HepG2 (cell line): ENCODE data around the gene CCDC93. TPM values are rescaled to one million over a fixed set of nuclear protein-coding genes. Genes with fewer than 3 reads are reported as not detected.
A peak's percentile ranks its signal among the peaks of the same experiment; 100 is the strongest.

Experiments
- CBX2 ChIP-seq, 2 experiments: fragments of 200-600 bp in 1 of 2; sonication (generic); formaldehyde crosslinking in 1 of 2; IDR thresholded peaks; 2 replicates each; pipeline versions ENCODE4 v1.7.0 to v1.8.1; 2018 to 2022; ENCODE audit warnings: low read depth in 2 of 2, low read length in 1 of 2, mild to moderate bottlenecking in 1 of 2, missing genetic modification reagents in 1 of 2
- FOSL2 ChIP-seq: sonication (generic); formaldehyde crosslinking; IDR thresholded peaks from 2 replicates; pipeline ENCODE4 v1.4.0; 2020; ENCODE audit warnings: missing genetic modification reagents
- HCFC1 ChIP-seq: fragments of 150-350 bp; IDR thresholded peaks from 2 replicates; pipeline ENCODE4 v1.6.1; 2014; ENCODE audit warnings: low read depth, low read length
- HNRNPUL1 ChIP-seq: fragments of 200-400 bp; formaldehyde crosslinking; IDR thresholded peaks from 2 replicates; pipeline ENCODE4 v1.6.1; 2017; ENCODE audit warnings: low read depth, mild to moderate bottlenecking, low read length, moderate library complexity
- KAT7 ChIP-seq: IDR thresholded peaks from 2 replicates; pipeline ENCODE4 v1.6.1; 2018; ENCODE audit warnings: borderline replicate concordance, missing compliant biosample characterization
- KDM2A ChIP-seq: sonication (generic); formaldehyde crosslinking; IDR thresholded peaks from 2 replicates; pipeline ENCODE4 v1.4.0; 2020; ENCODE audit warnings: low read depth, missing genetic modification reagents, borderline replicate concordance
- KDM5A ChIP-seq: fragments of 200-600 bp; sonication (generic); IDR thresholded peaks from 2 replicates; pipeline ENCODE4 v1.7.0; 2018; ENCODE audit warnings: antibody characterized with exemption, mild to moderate bottlenecking, low read length, borderline replicate concordance
- KLF9 ChIP-seq: IDR thresholded peaks from 2 replicates; pipeline ENCODE4 v1.6.1; 2016; ENCODE audit warnings: low read depth
- NCOA1 ChIP-seq: sonication (generic); formaldehyde crosslinking; IDR thresholded peaks from 2 replicates; pipeline ENCODE4 v1.9.0; 2021; ENCODE audit warnings: missing genetic modification reagents
- PRMT3 ChIP-seq: sonication (generic); formaldehyde crosslinking; IDR thresholded peaks from 2 replicates; pipeline ENCODE4 v1.8.1; 2022; ENCODE audit warnings: low read depth, mild to moderate bottlenecking, moderate library complexity, missing genetic modification reagents, borderline replicate concordance
- REL ChIP-seq: sonication (generic); formaldehyde crosslinking; conservative IDR thresholded peaks from 2 replicates; pipeline ENCODE4 v1.8.0; 2022; ENCODE audit warnings: mild to moderate bottlenecking, missing genetic modification reagents, moderate library complexity
- RXRB ChIP-seq: IDR thresholded peaks from 2 replicates; pipeline ENCODE4 v1.6.1; 2016; ENCODE audit warnings: borderline replicate concordance, missing genetic modification reagents, missing compliant biosample characterization
- SNAI1 ChIP-seq: sonication (generic); formaldehyde crosslinking; IDR thresholded peaks from 2 replicates; pipeline ENCODE4 v1.5.0; 2020; ENCODE audit warnings: mild to moderate bottlenecking, missing genetic modification reagents, borderline replicate concordance
- STAG1 ChIP-seq: sonication (generic); formaldehyde crosslinking; IDR thresholded peaks from 2 replicates; pipeline ENCODE4 v1.4.0; 2020; ENCODE audit warnings: missing genetic modification reagents
- ZNF30 ChIP-seq: sonication (generic); formaldehyde crosslinking; IDR thresholded peaks from 2 replicates; pipeline ENCODE4 v1.5.0; 2020; ENCODE audit warnings: mild to moderate bottlenecking, missing genetic modification reagents
- polyA plus RNA-seq, 8 experiments: library from polyadenylated mRNA; depleted of rRNA in 3 of 8; stranded (reverse) in 7 of 8; unstranded in 1 of 8; fragments of >200 nt; fragmentation: Illumina TruSeq in 4 of 8; extraction: Trizol in 4 of 8; gene quantifications; 2 replicates each; pipeline versions ENCODE4 v1.2.1 to v1.2.3, GENCODE V29; 2011 to 2016; ENCODE audit warnings: low read depth in 4 of 8, missing spikeins in 1 of 8, mixed read lengths in 1 of 8; ENCODE audit not compliant: insufficient read depth in 1 of 8
- total RNA-seq, 5 experiments: library from RNA; depleted of rRNA; stranded (reverse); fragments of >200 nt; fragmentation: Illumina TruSeq; extraction: Trizol; gene quantifications; 2 replicates each; pipeline ENCODE4 v1.2.3, GENCODE V29; 2016; ENCODE audit warnings: low read depth in 1 of 5
- TF ChIP-seq, protein P1 (sequence below): sonication (generic); formaldehyde crosslinking; IDR thresholded peaks from 2 replicates; pipeline ENCODE4 v1.4.0; 2020; ENCODE audit warnings: mild to moderate bottlenecking, missing genetic modification reagents
- TF ChIP-seq, protein P2 (sequence below): sonication (generic); formaldehyde crosslinking; conservative IDR thresholded peaks from 2 replicates; pipeline ENCODE4 v1.4.0; 2020; ENCODE audit warnings: missing genetic modification reagents
- TF ChIP-seq, protein P3 (sequence below): sonication (generic); formaldehyde crosslinking; IDR thresholded peaks from 2 replicates; pipeline ENCODE4 v1.8.1; 2023; ENCODE audit warnings: mild to moderate bottlenecking, inconsistent platforms, moderate library complexity, missing genetic modification reagents, borderline replicate concordance
- TF ChIP-seq, protein P4 (sequence below): sonication (generic); formaldehyde crosslinking; IDR thresholded peaks from 2 replicates; pipeline ENCODE4 v1.5.1; 2020; ENCODE audit warnings: missing genetic modification reagents, mild to moderate bottlenecking, borderline replicate concordance
- TF ChIP-seq, protein P5 (sequence below): sonication (generic); formaldehyde crosslinking; IDR thresholded peaks from 2 replicates; pipeline ENCODE4 v1.4.0; 2020; ENCODE audit warnings: mild to moderate bottlenecking, missing genetic modification reagents
- TF ChIP-seq, protein P6 (sequence below): sonication (generic); formaldehyde crosslinking; IDR thresholded peaks from 2 replicates; pipeline ENCODE4 v1.5.1; 2020; ENCODE audit warnings: missing genetic modification reagents, mild to moderate bottlenecking, borderline replicate concordance
- TF ChIP-seq, protein P7 (sequence below): sonication (generic); formaldehyde crosslinking; IDR thresholded peaks from 2 replicates; pipeline ENCODE4 v1.5.0; 2020; ENCODE audit warnings: missing genetic modification reagents, mild to moderate bottlenecking, borderline replicate concordance

CCDC93 gene
- total and polyA plus RNA-seq, 2 of the 13 experiments (the other 11 are each of a cell fraction or from before 2014, with no cell fraction given): 37.2 to 53.2 TPM

DNA sequence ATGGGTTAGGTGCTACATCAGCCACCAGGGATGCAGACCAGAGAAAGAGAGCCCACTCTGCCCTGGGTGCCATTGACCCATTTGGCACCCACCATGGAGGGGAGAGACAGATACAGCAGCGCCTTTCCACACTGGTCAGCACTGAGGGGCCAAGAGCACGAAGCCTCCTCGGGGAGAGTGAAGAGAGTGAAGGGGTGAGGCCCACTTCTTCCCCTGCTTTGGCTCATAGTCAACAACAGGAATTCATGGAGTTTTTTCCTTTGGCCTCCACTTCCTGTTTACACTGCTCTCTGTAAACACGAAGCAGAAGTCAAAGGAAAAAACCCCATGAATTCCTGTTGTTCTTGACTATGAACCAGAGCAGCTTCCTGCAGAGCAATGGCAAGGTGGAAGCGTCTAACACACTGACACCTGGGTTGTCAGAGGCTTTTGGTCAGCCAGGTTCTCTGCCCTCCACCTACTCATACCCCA, 80.0 kb downstream of the CCDC93 start (continued):
- TF ChIP-seq HNRNPUL1 (no peak), FOSL2 (CRISPR knock-in tag) (peak; percentile 27; the same call in 1 of the 2 replicates), HCFC1 (no peak), STAG1 (no peak), CBX2 (IDR thresholded peaks at IDR 0.05; ENCODE audit: low read depth, low read length) (no peak), CBX2 (CRISPR knock-in tag; IDR thresholded peaks at IDR 0.05; ENCODE audit: low read depth) (no peak), NCOA1 (CRISPR knock-in tag) (no peak), ZNF30 (no peak), REL (CRISPR knock-in tag) (no peak), KDM2A (CRISPR knock-in tag) (0 out of 2 replicates have a peak, but pooled peaks have one; percentile 38), KDM5A (no peak), PRMT3 (no peak), RXRB (peak; percentile 63; the same call in 1 of the 2 replicates), KLF9 (CRISPR knock-in tag) (no peak), SNAI1 (CRISPR knock-in tag) (no peak), KAT7 (CRISPR knock-in tag) (no peak)
- TF ChIP-seq, protein P1, sequence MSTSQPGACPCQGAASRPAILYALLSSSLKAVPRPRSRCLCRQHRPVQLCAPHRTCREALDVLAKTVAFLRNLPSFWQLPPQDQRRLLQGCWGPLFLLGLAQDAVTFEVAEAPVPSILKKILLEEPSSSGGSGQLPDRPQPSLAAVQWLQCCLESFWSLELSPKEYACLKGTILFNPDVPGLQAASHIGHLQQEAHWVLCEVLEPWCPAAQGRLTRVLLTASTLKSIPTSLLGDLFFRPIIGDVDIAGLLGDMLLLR (CRISPR knock-in tag): no peak
- TF ChIP-seq, protein P2, sequence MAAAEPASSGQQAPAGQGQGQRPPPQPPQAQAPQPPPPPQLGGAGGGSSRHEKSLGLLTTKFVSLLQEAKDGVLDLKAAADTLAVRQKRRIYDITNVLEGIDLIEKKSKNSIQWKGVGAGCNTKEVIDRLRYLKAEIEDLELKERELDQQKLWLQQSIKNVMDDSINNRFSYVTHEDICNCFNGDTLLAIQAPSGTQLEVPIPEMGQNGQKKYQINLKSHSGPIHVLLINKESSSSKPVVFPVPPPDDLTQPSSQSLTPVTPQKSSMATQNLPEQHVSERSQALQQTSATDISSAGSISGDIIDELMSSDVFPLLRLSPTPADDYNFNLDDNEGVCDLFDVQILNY (CRISPR knock-in tag): no peak
- TF ChIP-seq, protein P3, sequence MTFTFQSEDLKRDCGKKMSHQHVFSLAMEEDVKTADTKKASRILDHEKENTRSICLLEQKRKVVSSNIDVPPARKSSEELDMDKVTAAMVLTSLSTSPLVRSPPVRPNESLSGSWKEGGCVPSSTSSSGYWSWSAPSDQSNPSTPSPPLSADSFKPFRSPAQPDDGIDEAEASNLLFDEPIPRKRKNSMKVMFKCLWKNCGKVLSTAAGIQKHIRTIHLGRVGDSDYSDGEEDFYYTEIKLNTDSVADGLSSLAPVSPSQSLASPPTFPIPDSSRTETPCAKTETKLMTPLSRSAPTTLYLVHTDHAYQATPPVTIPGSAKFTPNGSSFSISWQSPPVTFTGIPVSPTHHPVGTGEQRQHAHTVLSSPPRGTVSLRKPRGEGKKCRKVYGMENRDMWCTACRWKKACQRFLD (CRISPR knock-in tag): no peak
- TF ChIP-seq, protein P4, sequence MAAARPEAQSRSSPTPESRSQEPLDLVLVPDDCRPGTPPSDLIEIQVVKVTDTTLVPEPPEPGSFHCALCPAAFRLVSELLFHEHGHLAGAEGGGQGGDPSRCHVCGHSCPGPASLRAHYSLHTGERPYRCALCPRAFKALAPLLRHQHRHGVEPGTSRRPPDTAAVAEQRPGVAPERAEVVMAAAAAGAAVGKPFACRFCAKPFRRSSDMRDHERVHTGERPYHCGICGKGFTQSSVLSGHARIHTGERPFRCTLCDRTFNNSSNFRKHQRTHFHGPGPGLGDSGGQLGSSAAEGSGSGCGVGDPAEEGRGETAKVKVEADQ (CRISPR knock-in tag): no peak
- TF ChIP-seq, protein P5, sequence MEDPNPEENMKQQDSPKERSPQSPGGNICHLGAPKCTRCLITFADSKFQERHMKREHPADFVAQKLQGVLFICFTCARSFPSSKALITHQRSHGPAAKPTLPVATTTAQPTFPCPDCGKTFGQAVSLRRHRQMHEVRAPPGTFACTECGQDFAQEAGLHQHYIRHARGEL (CRISPR knock-in tag): no peak
- TF ChIP-seq, protein P6, sequence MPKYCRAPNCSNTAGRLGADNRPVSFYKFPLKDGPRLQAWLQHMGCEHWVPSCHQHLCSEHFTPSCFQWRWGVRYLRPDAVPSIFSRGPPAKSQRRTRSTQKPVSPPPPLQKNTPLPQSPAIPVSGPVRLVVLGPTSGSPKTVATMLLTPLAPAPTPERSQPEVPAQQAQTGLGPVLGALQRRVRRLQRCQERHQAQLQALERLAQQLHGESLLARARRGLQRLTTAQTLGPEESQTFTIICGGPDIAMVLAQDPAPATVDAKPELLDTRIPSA (CRISPR knock-in tag): no peak
- TF ChIP-seq, protein P7, sequence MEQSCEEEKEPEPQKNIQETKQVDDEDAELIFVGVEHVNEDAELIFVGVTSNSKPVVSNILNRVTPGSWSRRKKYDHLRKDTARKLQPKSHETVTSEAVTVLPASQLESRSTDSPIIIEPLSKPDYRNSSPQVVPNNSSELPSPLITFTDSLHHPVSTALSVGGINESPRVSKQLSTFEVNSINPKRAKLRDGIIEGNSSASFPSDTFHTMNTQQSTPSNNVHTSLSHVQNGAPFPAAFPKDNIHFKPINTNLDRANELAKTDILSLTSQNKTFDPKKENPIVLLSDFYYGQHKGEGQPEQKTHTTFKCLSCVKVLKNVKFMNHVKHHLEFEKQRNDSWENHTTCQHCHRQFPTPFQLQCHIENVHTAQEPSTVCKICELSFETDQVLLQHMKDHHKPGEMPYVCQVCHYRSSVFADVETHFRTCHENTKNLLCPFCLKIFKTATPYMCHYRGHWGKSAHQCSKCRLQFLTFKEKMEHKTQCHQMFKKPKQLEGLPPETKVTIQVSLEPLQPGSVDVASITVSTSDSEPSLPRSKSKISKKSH (CRISPR knock-in tag): no peak
